ENCODE data around the gene B4GAT1. TPM values are rescaled to one million over a fixed set of nuclear protein-coding genes. Genes with fewer than 3 reads are reported as not detected.

B4GAT1 gene
- total and polyA plus RNA-seq, 10 donors: 4.3 to 23.4 (median 10.5) TPM

DNA sequence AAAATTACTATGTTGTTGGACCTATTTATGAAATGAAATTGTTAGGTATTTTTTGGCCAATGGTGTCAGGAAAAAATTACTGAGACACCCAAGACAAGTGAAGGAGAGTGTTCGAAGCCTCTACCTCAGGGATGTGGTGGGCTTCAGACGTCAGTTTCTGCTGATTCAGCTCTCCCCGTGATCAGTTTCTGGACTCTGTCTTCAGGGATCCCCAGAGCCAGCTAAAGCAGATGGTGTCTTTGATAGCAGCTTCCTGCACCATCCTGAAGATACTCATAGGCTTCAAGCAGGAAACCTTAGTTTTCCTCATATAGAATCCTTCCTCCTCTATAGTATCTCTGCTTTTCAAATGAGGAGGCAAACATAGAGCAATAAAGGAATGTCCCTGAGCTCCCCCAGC lies 38.0 kb downstream of the B4GAT1 start:
- intact Hi-C loops (cut with DNase I; ENCODE audit: low total_unique reads): no loop called here
- Histone ChIP-seq H3K27me3 (replicated peaks in 1 of 7) (no peaks in the 10 kb centered on the region), H3K9me3 (no peaks in the 10 kb centered on the region), H3K36me3 (no peaks in the 10 kb centered on the region), H3K4me3 (no peak overlapping the region), H3K4me1 (peaks cover 5 to 33% (median 20%) of the 10 kb centered on the region in 6 donors), H3K27ac (no peak overlapping the region)
- DNase-seq: no peak
- 46 to 69% (median 51%) methylated on average over 3 of the region's 3 CpGs for WGBS, 5 donors
- TF ChIP-seq POLR2A (IDR thresholded peaks at IDR 0.05) (no peak), POLR2AphosphoS5 (IDR thresholded peaks at IDR 0.05) (no peak)
- TF ChIP-seq, protein P1, sequence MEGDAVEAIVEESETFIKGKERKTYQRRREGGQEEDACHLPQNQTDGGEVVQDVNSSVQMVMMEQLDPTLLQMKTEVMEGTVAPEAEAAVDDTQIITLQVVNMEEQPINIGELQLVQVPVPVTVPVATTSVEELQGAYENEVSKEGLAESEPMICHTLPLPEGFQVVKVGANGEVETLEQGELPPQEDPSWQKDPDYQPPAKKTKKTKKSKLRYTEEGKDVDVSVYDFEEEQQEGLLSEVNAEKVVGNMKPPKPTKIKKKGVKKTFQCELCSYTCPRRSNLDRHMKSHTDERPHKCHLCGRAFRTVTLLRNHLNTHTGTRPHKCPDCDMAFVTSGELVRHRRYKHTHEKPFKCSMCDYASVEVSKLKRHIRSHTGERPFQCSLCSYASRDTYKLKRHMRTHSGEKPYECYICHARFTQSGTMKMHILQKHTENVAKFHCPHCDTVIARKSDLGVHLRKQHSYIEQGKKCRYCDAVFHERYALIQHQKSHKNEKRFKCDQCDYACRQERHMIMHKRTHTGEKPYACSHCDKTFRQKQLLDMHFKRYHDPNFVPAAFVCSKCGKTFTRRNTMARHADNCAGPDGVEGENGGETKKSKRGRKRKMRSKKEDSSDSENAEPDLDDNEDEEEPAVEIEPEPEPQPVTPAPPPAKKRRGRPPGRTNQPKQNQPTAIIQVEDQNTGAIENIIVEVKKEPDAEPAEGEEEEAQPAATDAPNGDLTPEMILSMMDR (IDR thresholded peaks at IDR 0.05 in 8 of 11, conservative IDR thresholded peaks at IDR 0.05 in 3 of 11): no peak

- intact Hi-C loops (cut with DNase I; ENCODE audit: low total_unique reads): no loop called here
- no peaks in the 10 kb centered on the region for H3K27me3 ChIP-seq (replicated peaks in 1 of 7)
- DNase-seq: no peak
- WGBS, 5 donors: 85 to 92% (median 86%) methylated on average over 12 of the region's 12 CpGs
- TF ChIP-seq, protein P1 (IDR thresholded peaks at IDR 0.05 in 8 of 11, conservative IDR thresholded peaks at IDR 0.05 in 3 of 11): no peak
- no peak for TF ChIP-seq POLR2A (IDR thresholded peaks at IDR 0.05)
- TF ChIP-seq POLR2AphosphoS5 (IDR thresholded peaks at IDR 0.05): no peak
- H3K9me3 ChIP-seq: no peaks in the 10 kb centered on the region
- no peaks in the 10 kb centered on the region for H3K4me1 ChIP-seq
- H3K36me3 ChIP-seq: no peaks in the 10 kb centered on the region
- no peak overlapping the region for H3K27ac ChIP-seq
- no peak overlapping the region for H3K4me3 ChIP-seq
Observed at GRCh38 chr11:66302656-66303055, 44.8 kb downstream of the B4GAT1 start.

DNA sequence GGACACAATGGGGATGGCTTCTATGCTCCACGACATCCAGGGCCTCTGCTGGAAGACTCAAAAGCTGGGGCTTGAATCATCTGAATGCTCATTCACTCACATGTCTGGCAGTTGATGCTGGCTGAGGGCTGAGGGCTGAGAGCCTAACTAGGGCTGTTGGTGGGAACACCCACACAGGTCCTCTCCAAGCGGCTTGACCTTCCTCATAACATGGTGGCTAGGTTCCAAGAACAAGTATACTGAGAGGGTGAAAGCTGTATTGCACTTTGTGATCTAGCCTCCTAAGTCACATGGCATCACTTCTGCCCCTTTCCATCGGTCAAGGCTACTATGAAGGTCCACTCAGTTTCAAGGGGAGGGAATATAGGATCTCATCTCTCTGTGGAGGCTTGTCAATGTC lies 48.2 kb downstream of the B4GAT1 start:
- no peaks in the 10 kb centered on the region for H3K9me3 ChIP-seq
- intact Hi-C loops (cut with DNase I; ENCODE audit: low total_unique reads): no loop called here
- WGBS, 5 donors: 61 to 79% (median 65%) methylated on average over 3 of the region's 3 CpGs
- no peak overlapping the region for H3K4me3 ChIP-seq
- DNase-seq: no peak
- H3K27ac ChIP-seq: no peak overlapping the region
- no peaks in the 10 kb centered on the region for H3K36me3 ChIP-seq
- TF ChIP-seq, protein P1 (IDR thresholded peaks at IDR 0.05 in 8 of 11, conservative IDR thresholded peaks at IDR 0.05 in 3 of 11): no peak
- TF ChIP-seq POLR2AphosphoS5 (IDR thresholded peaks at IDR 0.05): no peak
- no peak for TF ChIP-seq POLR2A (IDR thresholded peaks at IDR 0.05)
- peaks cover 0 to 31% (median 10%) of the 10 kb centered on the region in 7 donors for H3K27me3 ChIP-seq (replicated peaks in 1 of 7)
- H3K4me1 ChIP-seq: no peaks in the 10 kb centered on the region

DNA sequence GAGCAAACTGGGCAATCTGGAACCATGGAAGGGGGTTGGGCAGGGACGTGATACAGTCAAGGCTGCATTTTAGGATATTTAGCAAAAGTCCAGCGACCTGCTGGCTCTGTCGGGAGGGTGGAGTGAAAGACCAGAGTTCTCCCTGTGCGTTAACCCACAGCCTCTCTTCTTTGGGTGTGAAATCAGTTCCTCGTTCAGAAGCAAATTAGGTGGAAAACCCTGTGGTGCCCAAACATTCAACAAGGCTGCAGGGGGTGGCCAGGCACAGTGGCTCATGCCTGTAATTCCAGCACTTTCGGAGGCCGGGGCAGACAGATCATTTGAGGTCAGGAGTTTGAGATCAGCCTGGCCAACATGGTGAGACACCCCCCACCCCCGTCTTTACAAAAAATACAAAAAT lies 49.8 kb downstream of the B4GAT1 start:
- no peaks in the 10 kb centered on the region for H3K9me3 ChIP-seq
- no peak overlapping the region for H3K4me3 ChIP-seq
- no peak for DNase-seq
- no peak overlapping the region for H3K27ac ChIP-seq
- no peaks in the 10 kb centered on the region for H3K36me3 ChIP-seq
- peaks cover 0 to 2% (median 0%) of the 10 kb centered on the region in 6 donors for H3K4me1 ChIP-seq
- 53 to 72% (median 68%) methylated on average over 8 of the region's 8 CpGs for WGBS, 5 donors
- intact Hi-C loops (cut with DNase I; ENCODE audit: low total_unique reads): no loop called here
- no peak for TF ChIP-seq POLR2AphosphoS5 (IDR thresholded peaks at IDR 0.05)
- peaks cover 0 to 47% (median 23%) of the 10 kb centered on the region in 7 donors for H3K27me3 ChIP-seq (replicated peaks in 1 of 7)

Small RNA genes lying within 50 kb of the gene (small RNA-seq; reads per million reads assigned to genes)
- gene RF00017 (0 reads per million in 4 donors), gene RNU1-84P (0 reads per million in 4 donors)

Other genes starting within 250 kb of the B4GAT1 start
- 10 to 100 TPM in 6 of 7 donors, 1 to 10 TPM in 1; 8.8 to 30.8 (median 18.3) TPM for gene KLC2, start 89.9 kb downstream of the B4GAT1 start, total RNA-seq
- 10 to 100 TPM in 1 of 3 donors, 1 to 10 TPM in 2; 5.5 to 19.5 (median 7.8) TPM for gene KLC2, start 89.9 kb downstream of the B4GAT1 start, polyA plus RNA-seq
- 100 to 1,000 TPM; 101 to 130 (median 123) TPM for gene RAB1B, start 79.0 kb downstream of the B4GAT1 start, total RNA-seq
- gene RAB1B, start 79.0 kb downstream of the B4GAT1 start, polyA plus RNA-seq: 100 to 1,000 TPM in 1 of 3 donors, 10 to 100 TPM in 2; 66.8 to 150 (median 77.0) TPM
- gene CNIH2, start 69.5 kb downstream of the B4GAT1 start, total RNA-seq: 1 to 10 TPM in 3 of 7 donors, under 1 TPM in 2, not detected in 2; 0.40 to 1.9 (median 1.3) TPM
- gene CNIH2, start 69.5 kb downstream of the B4GAT1 start, polyA plus RNA-seq: under 1 TPM; 0.20 to 0.57 (median 0.26) TPM
- 10 to 100 TPM; 34.7 to 50.4 (median 40.4) TPM for gene YIF1A, start 58.5 kb downstream of the B4GAT1 start, total RNA-seq
- gene YIF1A, start 58.5 kb downstream of the B4GAT1 start, polyA plus RNA-seq: 10 to 100 TPM; 48.3 to 60.1 (median 49.3) TPM
- under 1 TPM in 1 of 7 donors, not detected in 6; 0.34 TPM for gene TMEM151A, start 55.7 kb downstream of the B4GAT1 start, total RNA-seq
- gene TMEM151A, start 55.7 kb downstream of the B4GAT1 start, polyA plus RNA-seq: under 1 TPM in 2 of 3 donors, not detected in 1; 0.02 TPM
- gene CD248, start 30.6 kb downstream of the B4GAT1 start, total RNA-seq: 10 to 100 TPM in 2 of 7 donors, 1 to 10 TPM in 5; 4.7 to 15.7 (median 6.5) TPM
- gene CD248, start 30.6 kb downstream of the B4GAT1 start, polyA plus RNA-seq: 1 to 10 TPM; 1.7 to 2.7 (median 2.0) TPM
- gene RIN1, start 11.2 kb downstream of the B4GAT1 start, total RNA-seq: 10 to 100 TPM in 1 of 7 donors, 1 to 10 TPM in 6; 5.7 to 10.9 (median 8.9) TPM
- gene RIN1, start 11.2 kb downstream of the B4GAT1 start, polyA plus RNA-seq: 1 to 10 TPM; 2.3 to 7.8 (median 7.0) TPM
- gene BRMS1, start 2.5 kb downstream of the B4GAT1 start, total RNA-seq: 10 to 100 TPM; 32.3 to 52.5 (median 37.2) TPM
- 10 to 100 TPM; 61.6 to 90.6 (median 83.0) TPM for gene BRMS1, start 2.5 kb downstream of the B4GAT1 start, polyA plus RNA-seq
- 1 to 10 TPM; 1.9 to 5.0 (median 4.0) TPM for gene SLC29A2, start 24.1 kb upstream of the B4GAT1 start, total RNA-seq
- 1 to 10 TPM; 4.8 to 8.4 (median 7.4) TPM for gene SLC29A2, start 24.1 kb upstream of the B4GAT1 start, polyA plus RNA-seq
- gene NPAS4, start 73.4 kb upstream of the B4GAT1 start, total RNA-seq: under 1 TPM in 2 of 7 donors, not detected in 5; 0.25 to 0.72 TPM
- under 1 TPM in 2 of 3 donors, not detected in 1; 0.11 to 0.22 TPM for gene NPAS4, start 73.4 kb upstream of the B4GAT1 start, polyA plus RNA-seq
- 10 to 100 TPM; 25.5 to 41.2 (median 32.6) TPM for gene MRPL11, start 91.2 kb upstream of the B4GAT1 start, total RNA-seq
- gene MRPL11, start 91.2 kb upstream of the B4GAT1 start, polyA plus RNA-seq: 10 to 100 TPM; 60.3 to 87.1 (median 72.7) TPM
- gene PELI3, start 119.3 kb upstream of the B4GAT1 start, total RNA-seq: 10 to 100 TPM in 5 of 7 donors, 1 to 10 TPM in 2; 4.9 to 14.6 (median 10.7) TPM
- gene PELI3, start 119.3 kb upstream of the B4GAT1 start, polyA plus RNA-seq: 1 to 10 TPM; 2.4 to 6.4 (median 2.7) TPM
- 10 to 100 TPM; 17.9 to 35.5 (median 23.9) TPM for gene DPP3, start 132.8 kb upstream of the B4GAT1 start, total RNA-seq
- gene DPP3, start 132.8 kb upstream of the B4GAT1 start, polyA plus RNA-seq: 10 to 100 TPM; 20.0 to 25.9 (median 20.6) TPM
- gene BBS1, start 163.0 kb upstream of the B4GAT1 start, total RNA-seq: 10 to 100 TPM; 22.2 to 60.5 (median 36.9) TPM
- gene BBS1, start 163.0 kb upstream of the B4GAT1 start, polyA plus RNA-seq: 1 to 10 TPM; 5.2 to 9.9 (median 5.8) TPM
- 10 to 100 TPM; 14.6 to 25.7 (median 23.9) TPM for gene ZDHHC24, start 198.4 kb upstream of the B4GAT1 start, total RNA-seq
- 10 to 100 TPM in 2 of 3 donors, 1 to 10 TPM in 1; 9.1 to 11.6 (median 10.8) TPM for gene ZDHHC24, start 198.4 kb upstream of the B4GAT1 start, polyA plus RNA-seq
- gene ACTN3, start 199.3 kb upstream of the B4GAT1 start, total RNA-seq: under 1 TPM in 4 of 7 donors, not detected in 3; 0.21 to 0.34 (median 0.24) TPM
- under 1 TPM; 0.05 to 0.13 (median 0.06) TPM for gene ACTN3, start 199.3 kb upstream of the B4GAT1 start, polyA plus RNA-seq
- 10 to 100 TPM; 11.4 to 60.8 (median 46.4) TPM for gene CTSF, start 221.0 kb upstream of the B4GAT1 start, total RNA-seq
- gene CTSF, start 221.0 kb upstream of the B4GAT1 start, polyA plus RNA-seq: 10 to 100 TPM; 23.7 to 26.6 (median 24.0) TPM
- under 1 TPM in 5 of 7 donors, not detected in 2; 0.10 to 0.79 (median 0.17) TPM for gene CCDC87, start 245.4 kb upstream of the B4GAT1 start, total RNA-seq
- gene CCDC87, start 245.4 kb upstream of the B4GAT1 start, polyA plus RNA-seq: under 1 TPM; 0.04 to 0.08 (median 0.06) TPM
- gene CCS, start 245.6 kb upstream of the B4GAT1 start, total RNA-seq: 10 to 100 TPM; 32.8 to 50.4 (median 40.8) TPM
- gene CCS, start 245.6 kb upstream of the B4GAT1 start, polyA plus RNA-seq: 100 to 1,000 TPM in 2 of 3 donors, 10 to 100 TPM in 1; 91.3 to 161 (median 145) TPM

All from spleen (tissue), 11 donors.